Peyer's patch (tissue), 4 donors: ENCODE results near the gene GFAP. TPM values are rescaled to one million over a fixed set of nuclear protein-coding genes. Genes with fewer than 3 reads are reported as not detected.

Experiments
- DNase-seq, 3 donors: peaks; one replicate each; pipeline ENCODE4 v3.0.0-alpha.2; 2017 to 2019
- H3K27ac ChIP-seq, 4 donors: fragments of 200-600 bp; sonication (generic); one replicate each; pipeline ENCODE4 v1.5.1; 2016 to 2019
- H3K27me3 ChIP-seq, 2 donors: fragments of 200-600 bp; sonication (generic); one replicate each; pipeline ENCODE4 v1.5.1; 2019
- H3K36me3 ChIP-seq, 3 donors: fragments of 200-600 bp; sonication (generic); one replicate each; pipeline ENCODE4 v1.5.1; 2016 to 2019
- H3K4me1 ChIP-seq, 4 donors: fragments of 200-600 bp; sonication (generic); one replicate each; pipeline ENCODE4 v1.5.1; 2016 to 2019
- H3K4me3 ChIP-seq, 4 donors: fragments of 200-600 bp; sonication (generic); 1 replicate in 3 of 4; 2 replicates in 1 of 4; pipeline ENCODE4 v1.5.1; 2016 to 2019; ENCODE audit warnings: mild to moderate bottlenecking in 1 of 4
- H3K9me3 ChIP-seq, 4 donors: fragments of 200-600 bp; sonication (generic); one replicate each; pipeline ENCODE4 v1.5.1; 2016 to 2019; ENCODE audit warnings: mild to moderate bottlenecking in 1 of 4
- POLR2A ChIP-seq, 2 donors: fragments of 450-650 bp; IDR thresholded peaks; one replicate each; pipeline ENCODE4 v1.5.1; 2017; ENCODE audit warnings: antibody characterized with exemption in 2 of 2, mild to moderate bottlenecking in 2 of 2, moderate library complexity in 2 of 2
- small RNA-seq, 2 donors: library from RNA; depleted of rRNA; stranded (forward); fragments of <200 nt; gene quantifications; one replicate each; pipeline ENCODE3, GENCODE V24; 2016
- total RNA-seq, 4 donors: library from RNA; depleted of rRNA; stranded (reverse); fragments of >200 nt; gene quantifications; one replicate each; pipeline ENCODE4 v1.1.0, GENCODE V29; 2016
- TF ChIP-seq, protein P1 (sequence below), 6 experiments: fragments of 450-650 bp in 4 of 6; fragments of 200-600 bp in 2 of 6; sonication (generic) in 1 of 6; IDR thresholded peaks; one replicate each; pipeline ENCODE4 v1.5.1; 2017 to 2019; ENCODE audit warnings: antibody characterized with exemption in 6 of 6, mild to moderate bottlenecking in 3 of 6, moderate library complexity in 1 of 6

GFAP gene
- total RNA-seq, 4 donors from 2014 or later: not detected

DNA sequence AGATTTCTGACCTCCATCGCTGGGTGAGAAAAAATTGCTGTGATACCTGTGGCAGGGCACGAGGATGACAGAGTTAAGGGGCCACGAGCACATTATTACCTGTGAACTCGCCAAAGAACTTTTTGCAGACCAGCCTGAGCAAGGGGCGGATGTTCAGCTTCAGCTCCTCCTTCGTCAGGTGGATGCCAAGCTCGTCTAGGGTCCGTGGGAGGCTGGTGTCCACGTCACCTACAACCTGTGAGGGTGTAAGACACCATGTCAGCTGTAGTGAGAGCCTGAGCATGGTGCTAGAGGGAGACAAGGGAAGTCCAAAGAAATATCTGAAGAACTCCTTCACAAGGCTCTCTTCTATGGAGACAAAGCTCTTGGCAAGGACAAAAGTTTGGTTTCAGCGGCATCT is 50.5 kb downstream of the GFAP start:
- Histone ChIP-seq H3K27me3 (no peaks in the 10 kb centered on the region), H3K36me3 (peaks cover 0 to 83% (median 0%) of the 10 kb centered on the region in 3 donors), H3K27ac (no peak overlapping the region), H3K4me3 (no peak overlapping the region), H3K9me3 (no peaks in the 10 kb centered on the region), H3K4me1 (no peaks in the 10 kb centered on the region)
- TF ChIP-seq, protein P1, sequence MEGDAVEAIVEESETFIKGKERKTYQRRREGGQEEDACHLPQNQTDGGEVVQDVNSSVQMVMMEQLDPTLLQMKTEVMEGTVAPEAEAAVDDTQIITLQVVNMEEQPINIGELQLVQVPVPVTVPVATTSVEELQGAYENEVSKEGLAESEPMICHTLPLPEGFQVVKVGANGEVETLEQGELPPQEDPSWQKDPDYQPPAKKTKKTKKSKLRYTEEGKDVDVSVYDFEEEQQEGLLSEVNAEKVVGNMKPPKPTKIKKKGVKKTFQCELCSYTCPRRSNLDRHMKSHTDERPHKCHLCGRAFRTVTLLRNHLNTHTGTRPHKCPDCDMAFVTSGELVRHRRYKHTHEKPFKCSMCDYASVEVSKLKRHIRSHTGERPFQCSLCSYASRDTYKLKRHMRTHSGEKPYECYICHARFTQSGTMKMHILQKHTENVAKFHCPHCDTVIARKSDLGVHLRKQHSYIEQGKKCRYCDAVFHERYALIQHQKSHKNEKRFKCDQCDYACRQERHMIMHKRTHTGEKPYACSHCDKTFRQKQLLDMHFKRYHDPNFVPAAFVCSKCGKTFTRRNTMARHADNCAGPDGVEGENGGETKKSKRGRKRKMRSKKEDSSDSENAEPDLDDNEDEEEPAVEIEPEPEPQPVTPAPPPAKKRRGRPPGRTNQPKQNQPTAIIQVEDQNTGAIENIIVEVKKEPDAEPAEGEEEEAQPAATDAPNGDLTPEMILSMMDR (IDR thresholded peaks at IDR 0.05): no peak
- TF ChIP-seq POLR2A (IDR thresholded peaks at IDR 0.05): no peak
- DNase-seq: no peak

- H3K4me3 ChIP-seq: no peak overlapping the region
- H3K36me3 ChIP-seq: peaks cover 0 to 83% (median 0%) of the 10 kb centered on the region in 3 donors
- TF ChIP-seq POLR2A (IDR thresholded peaks at IDR 0.05): no peak
- TF ChIP-seq, protein P1 (IDR thresholded peaks at IDR 0.05): no peak
- H3K27ac ChIP-seq: no peak overlapping the region
- no peaks in the 10 kb centered on the region for H3K9me3 ChIP-seq
- no peaks in the 10 kb centered on the region for H3K27me3 ChIP-seq
- DNase-seq: no peak
- H3K4me1 ChIP-seq: no peaks in the 10 kb centered on the region
These were observed 52.0 kb downstream of the GFAP start for GRCh38 chr17:44863061-44863918.

DNA sequence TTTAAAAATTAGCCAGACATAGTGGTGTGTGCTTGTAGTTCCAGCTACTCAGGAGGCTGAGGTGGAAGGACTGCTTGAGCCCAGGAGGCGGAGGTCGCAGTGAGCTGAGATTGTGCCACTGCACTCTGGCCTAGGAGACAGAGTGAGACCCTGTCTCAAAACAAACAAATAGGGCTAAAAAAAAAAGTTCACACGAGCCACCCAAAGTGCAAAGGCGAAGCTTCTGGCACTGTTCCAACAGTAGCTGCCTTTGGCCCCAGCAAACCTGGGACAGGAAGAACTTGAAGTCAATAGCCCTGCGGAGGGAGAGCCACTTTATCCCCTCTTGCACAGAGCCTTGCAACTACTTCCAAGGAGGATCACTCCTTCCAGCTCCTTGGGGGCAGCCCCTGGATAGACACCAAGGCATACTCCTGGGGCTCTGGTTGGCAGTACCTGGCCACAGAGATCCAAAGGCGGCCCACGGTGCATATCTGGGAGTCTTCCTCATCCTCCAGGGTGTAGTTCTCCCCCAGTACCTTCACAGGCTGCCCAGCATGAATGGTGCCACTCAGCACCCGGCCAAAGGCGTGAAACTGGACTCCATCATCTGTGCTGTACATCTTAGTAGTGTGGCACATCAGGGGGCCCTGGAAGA is 52.9 kb downstream of the GFAP start:
- Histone ChIP-seq H3K4me1 (no peaks in the 10 kb centered on the region), H3K36me3 (peaks cover 0 to 83% (median 0%) of the 10 kb centered on the region in 3 donors), H3K27ac (no peak overlapping the region), H3K27me3 (no peaks in the 10 kb centered on the region), H3K4me3 (no peak overlapping the region), H3K9me3 (no peaks in the 10 kb centered on the region)
- no peak for DNase-seq
- TF ChIP-seq, protein P1 (IDR thresholded peaks at IDR 0.05): no peak
- no peak for TF ChIP-seq POLR2A (IDR thresholded peaks at IDR 0.05)

- TF ChIP-seq, protein P1 (IDR thresholded peaks at IDR 0.05): no peak
- TF ChIP-seq POLR2A (IDR thresholded peaks at IDR 0.05): no peak
- no peak for DNase-seq
- H3K27ac ChIP-seq: no peak overlapping the region
- H3K4me3 ChIP-seq: no peak overlapping the region
- no peaks in the 10 kb centered on the region for H3K4me1 ChIP-seq
- no peaks in the 10 kb centered on the region for H3K27me3 ChIP-seq
- peaks cover 0 to 96% (median 0%) of the 10 kb centered on the region in 3 donors for H3K36me3 ChIP-seq
- H3K9me3 ChIP-seq: no peaks in the 10 kb centered on the region
These were observed 55.6 kb downstream of the GFAP start for GRCh38 chr17:44859701-44860100.

DNA sequence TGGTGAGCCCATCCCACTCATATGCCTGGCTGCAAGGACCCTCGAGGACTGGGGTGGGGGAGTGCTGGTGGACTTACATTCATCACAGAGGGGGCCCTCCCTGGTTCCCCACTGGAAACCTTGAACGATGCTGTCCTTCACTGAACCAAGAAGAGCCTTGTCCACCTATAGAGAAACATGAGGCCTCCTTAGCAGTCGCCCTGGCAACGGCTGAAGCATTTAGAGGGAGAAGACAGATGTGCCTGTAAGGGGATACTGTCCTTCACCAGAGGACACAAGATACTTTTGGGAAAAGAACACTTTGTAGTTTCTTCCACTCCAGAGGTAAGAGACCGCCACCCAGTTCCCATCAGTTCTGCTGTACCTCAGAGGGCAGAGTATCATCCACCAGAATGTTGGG is 61.1 kb downstream of the GFAP start:
- H3K4me1 ChIP-seq: no peaks in the 10 kb centered on the region
- H3K4me3 ChIP-seq: no peak overlapping the region
- no peaks in the 10 kb centered on the region for H3K27me3 ChIP-seq
- H3K27ac ChIP-seq: no peak overlapping the region
- no peaks in the 10 kb centered on the region for H3K9me3 ChIP-seq
- no peak for TF ChIP-seq POLR2A (IDR thresholded peaks at IDR 0.05)
- TF ChIP-seq, protein P1 (IDR thresholded peaks at IDR 0.05): no peak
- DNase-seq: no peak
- H3K36me3 ChIP-seq: peaks cover 0 to 89% (median 0%) of the 10 kb centered on the region in 3 donors

Small RNAs within 50 kb of the gene (small RNA-seq; reads per million reads assigned to genes)
- gene CCDC103: 0 reads per million in 2 donors
- gene MIR6783: 0 reads per million in 2 donors
- gene RN7SL405P: 0 reads per million in 2 donors

Other genes with a start within 250 kb of the GFAP start
- 10 to 100 TPM in 3 of 4 donors, 1 to 10 TPM in 1; 9.1 to 18.4 (median 14.4) TPM for gene CCDC43, start 225.7 kb downstream of the GFAP start, total RNA-seq
- 10 to 100 TPM in 1 of 4 donors, 1 to 10 TPM in 3; 2.6 to 16.5 (median 4.1) TPM for gene DBF4B, start 206.8 kb downstream of the GFAP start, total RNA-seq
- gene ADAM11, start 156.5 kb downstream of the GFAP start, total RNA-seq: 1 to 10 TPM in 1 of 4 donors, under 1 TPM in 1, not detected in 2; 0.67 to 1.4 TPM
- gene GJC1, start 85.2 kb downstream of the GFAP start, total RNA-seq: 1 to 10 TPM; 1.4 to 7.4 (median 2.5) TPM
- gene HIGD1B, start 67.6 kb downstream of the GFAP start, total RNA-seq: not detected
- 100 to 1,000 TPM in 1 of 4 donors, 10 to 100 TPM in 3; 43.3 to 176 (median 69.8) TPM for gene EFTUD2, start 16.1 kb downstream of the GFAP start, total RNA-seq
- gene KIF18B, start 32.3 kb upstream of the GFAP start, total RNA-seq: 10 to 100 TPM in 1 of 4 donors, 1 to 10 TPM in 3; 3.4 to 40.4 (median 6.8) TPM
- gene C1QL1, start 52.8 kb upstream of the GFAP start, total RNA-seq: 1 to 10 TPM in 1 of 4 donors, under 1 TPM in 1, not detected in 2; 0.67 to 3.3 TPM
- 10 to 100 TPM; 12.6 to 78.4 (median 23.2) TPM for gene DCAKD, start 136.1 kb upstream of the GFAP start, total RNA-seq
- gene NMT1, start 145.8 kb upstream of the GFAP start, total RNA-seq: 100 to 1,000 TPM in 1 of 4 donors, 10 to 100 TPM in 3; 60.9 to 111 (median 77.1) TPM
- gene PLCD3, start 217.0 kb upstream of the GFAP start, total RNA-seq: 10 to 100 TPM; 11.6 to 44.4 (median 18.4) TPM
- gene ACBD4, start 220.2 kb upstream of the GFAP start, total RNA-seq: 100 to 1,000 TPM in 1 of 4 donors, 10 to 100 TPM in 3; 33.8 to 124 (median 76.3) TPM
- 10 to 100 TPM; 24.3 to 41.8 (median 31.7) TPM for gene HEXIM1, start 233.0 kb upstream of the GFAP start, total RNA-seq
- gene HEXIM2, start 246.4 kb upstream of the GFAP start, total RNA-seq: 10 to 100 TPM in 3 of 4 donors, 1 to 10 TPM in 1; 8.4 to 28.9 (median 11.2) TPM